Measurements from ENCODE around the gene NELL1. TPM values are rescaled to one million over a fixed set of nuclear protein-coding genes. Genes with fewer than 3 reads are reported as not detected.

NELL1 gene
- total and polyA plus RNA-seq, 7 donors = 0.01 TPM; not detected in 6

GRCh38 chr11:20656901-20657300, 12.5 kb upstream of the NELL1 start:
- Histone ChIP-seq H3K36me3 (ENCODE audit: insufficient read depth in 1 of 2, low read depth in 1 of 2) (no peaks in the 10 kb centered on the region), H3K9me3 (no peaks in the 10 kb centered on the region), H3K27ac (no peak overlapping the region), H3K4me1 (no peaks in the 10 kb centered on the region), H3K27me3 (ENCODE audit: insufficient read depth in 3 of 3, low read length in 2 of 3) (peaks cover 0 to 26% (median 3%) of the 10 kb centered on the region in 3 donors), H3K4me3 (no peak overlapping the region)
- intact Hi-C loops (cut with DNase I) = loop anchor here in 1 of 2 donors (10.0 kb wide), 1 partner anchor 1478 kb away; no protein-coding TSS in a partner anchor
- WGBS, 3 donors = 70 to 79% (median 72%) methylated on average over 4 of the region's 4 CpGs
- TF ChIP-seq CTCF (IDR thresholded peaks at IDR 0.05) = no peak
- DNase-seq (no peak), ATAC-seq (no peak)

- DNase-seq = no peak
- Histone ChIP-seq H3K27ac (no peak overlapping the region), H3K4me1 (no peaks in the 10 kb centered on the region), H3K27me3 (ENCODE audit: insufficient read depth in 3 of 3, low read length in 2 of 3) (peaks cover 0 to 23% (median 0%) of the 10 kb centered on the region in 3 donors), H3K36me3 (ENCODE audit: insufficient read depth in 1 of 2, low read depth in 1 of 2) (no peaks in the 10 kb centered on the region), H3K9me3 (no peaks in the 10 kb centered on the region), H3K4me3 (no peak overlapping the region)
- intact Hi-C loops (cut with DNase I) = loop anchor here in 1 of 2 donors (10.0 kb wide), 1 partner anchor 1477 kb away; no protein-coding TSS in a partner anchor
- WGBS, 3 donors = 21 to 28% (median 21%) methylated on average over 1 of the region's 1 CpG
- no peak for TF ChIP-seq CTCF (IDR thresholded peaks at IDR 0.05)
- ATAC-seq = no peak
These were observed 11.3 kb upstream of the NELL1 start for GRCh38 chr11:20658135-20658534.

GRCh38 chr11:20661445-20661844, 7.9 kb upstream of the NELL1 start:
- no peak for ATAC-seq

GRCh38 chr11:20661850-20662249, 7.5 kb upstream of the NELL1 start:
- ATAC-seq = no peak
- DNase-seq = no peak
- TF ChIP-seq CTCF (IDR thresholded peaks at IDR 0.05) = no peak
- Histone ChIP-seq H3K9me3 (no peaks in the 10 kb centered on the region), H3K4me3 (no peak overlapping the region), H3K36me3 (ENCODE audit: insufficient read depth in 1 of 2, low read depth in 1 of 2) (no peaks in the 10 kb centered on the region), H3K27me3 (ENCODE audit: insufficient read depth in 3 of 3, low read length in 2 of 3) (peaks cover 0 to 19% (median 0%) of the 10 kb centered on the region in 3 donors), H3K27ac (no peak overlapping the region), H3K4me1 (no peaks in the 10 kb centered on the region)
- intact Hi-C loops (cut with DNase I) = no loop called here
- 81 to 85% (median 85%) methylated on average over 3 of the region's 3 CpGs for WGBS, 3 donors

More at GRCh38 chr11:20661445-20661844, 7.9 kb upstream of the NELL1 start:
- no peak overlapping the region for H3K27ac ChIP-seq
- no peak for TF ChIP-seq CTCF (IDR thresholded peaks at IDR 0.05)
- H3K36me3 ChIP-seq (ENCODE audit: insufficient read depth in 1 of 2, low read depth in 1 of 2) = no peaks in the 10 kb centered on the region
- DNase-seq = no peak
- WGBS, 3 donors = 57 to 64% (median 64%) methylated on average over 3 of the region's 3 CpGs
- H3K27me3 ChIP-seq (ENCODE audit: insufficient read depth in 3 of 3, low read length in 2 of 3) = peaks cover 0 to 15% (median 0%) of the 10 kb centered on the region in 3 donors
- H3K4me3 ChIP-seq = no peak overlapping the region
- no peaks in the 10 kb centered on the region for H3K9me3 ChIP-seq
- H3K4me1 ChIP-seq = no peaks in the 10 kb centered on the region
- intact Hi-C loops (cut with DNase I) = no loop called here

Measured in psoas muscle (tissue), 8 donors.